Natural killer cell (primary cell): ENCODE results near the gene SCN5A. TPM values are rescaled to one million over a fixed set of nuclear protein-coding genes. Genes with fewer than 3 reads are reported as not detected.

ENCODE experiments used
- ATAC-seq, 3 donors: fragments of 150-1000 bp in 2 of 3; fragments of 200-7000 bp in 1 of 3; cut with Tn5 transposase; 1 replicate in 1 of 3; 2 replicates in 2 of 3; pipeline ENCODE4 v1.10.0; 2021; ENCODE audit warnings: mild to moderate bottlenecking in 2 of 3, moderate library complexity in 2 of 3
- DNase-seq, 2 donors: peaks; one replicate each; pipeline versions ENCODE4 v3.0.0 to v3.0.0-alpha.2; 2013 to 2021; ENCODE audit warnings: mixed read lengths in 1 of 2
- H3K27ac ChIP-seq: one replicate; pipeline ENCODE4 v1.5.1; 2013; ENCODE audit warnings: mild to moderate bottlenecking, low read length
- H3K27me3 ChIP-seq: one replicate; pipeline ENCODE4 v1.6.1; 2013; ENCODE audit warnings: low read length; ENCODE audit not compliant: control insufficient read depth, insufficient read depth
- H3K36me3 ChIP-seq: one replicate; pipeline ENCODE4 v1.6.1; 2013; ENCODE audit warnings: low read length; ENCODE audit not compliant: control insufficient read depth, insufficient read depth
- H3K4me1 ChIP-seq: one replicate; pipeline ENCODE4 v1.6.1; 2013; ENCODE audit warnings: low read length; ENCODE audit not compliant: control insufficient read depth, insufficient read depth
- H3K4me3 ChIP-seq: one replicate; pipeline ENCODE4 v1.5.1; 2013; ENCODE audit warnings: low read length
- H3K9me3 ChIP-seq: one replicate; pipeline ENCODE4 v1.6.1; 2013; ENCODE audit warnings: low read length; ENCODE audit not compliant: control insufficient read depth, insufficient read depth
- H3K27ac Mint-ChIP-seq, 2 donors: one replicate each; pipeline ENCODE4 v1.8.0; 2022; ENCODE audit warnings: mild to moderate bottlenecking in 2 of 2, mixed read lengths in 2 of 2, moderate library complexity in 1 of 2
- H3K27me3 Mint-ChIP-seq, 2 donors: one replicate each; pipeline ENCODE4 v1.8.0; 2022; ENCODE audit warnings: low read depth in 2 of 2, mixed read lengths in 2 of 2
- H3K36me3 Mint-ChIP-seq: one replicate; pipeline ENCODE4 v1.8.0; 2022; ENCODE audit warnings: mixed read lengths
- H3K4me1 Mint-ChIP-seq, 2 donors: one replicate each; pipeline ENCODE4 v1.8.0; 2022; ENCODE audit warnings: mixed read lengths in 2 of 2
- H3K4me3 Mint-ChIP-seq: one replicate; pipeline ENCODE4 v1.8.0; 2022; ENCODE audit warnings: mild to moderate bottlenecking, moderate library complexity, mixed read lengths
- H3K9me3 Mint-ChIP-seq, 2 donors: one replicate each; pipeline ENCODE4 v1.8.0; 2022; ENCODE audit warnings: mixed read lengths in 2 of 2
- WGBS: methylation state at CpG from one replicate; pipeline ENCODE4 v1.1.7; 2013; ENCODE audit warnings: missing lambda C conversion rate; ENCODE audit not compliant: insufficient coverage; 5-methylcytosine and 5-hydroxymethylcytosine counted together
- intact Hi-C: fragments of 100-400 bp; cut with micrococcal nuclease; formaldehyde crosslinking; loops from one replicate; pipeline ENCODE4 v1.14.2; 2022
- total RNA-seq, 4 donors: library from RNA; stranded (reverse); fragments of 120-200 nt in 1 of 4; gene quantifications; one replicate each; pipeline versions ENCODE4 v1.2.3 to v1.2.4, GENCODE V29; 2013 to 2022
- TF ChIP-seq, protein P1 (sequence below): fragments of 200-600 bp; IDR thresholded peaks from one replicate; pipeline ENCODE4 v1.8.0; 2022; ENCODE audit warnings: antibody characterized with exemption

The SCN5A gene
- total RNA-seq, 3 donors from 2014 or later (not counting 1 experiment from before 2014, with no cell fraction given), result 0.50 TPM; not detected in 2

DNA sequence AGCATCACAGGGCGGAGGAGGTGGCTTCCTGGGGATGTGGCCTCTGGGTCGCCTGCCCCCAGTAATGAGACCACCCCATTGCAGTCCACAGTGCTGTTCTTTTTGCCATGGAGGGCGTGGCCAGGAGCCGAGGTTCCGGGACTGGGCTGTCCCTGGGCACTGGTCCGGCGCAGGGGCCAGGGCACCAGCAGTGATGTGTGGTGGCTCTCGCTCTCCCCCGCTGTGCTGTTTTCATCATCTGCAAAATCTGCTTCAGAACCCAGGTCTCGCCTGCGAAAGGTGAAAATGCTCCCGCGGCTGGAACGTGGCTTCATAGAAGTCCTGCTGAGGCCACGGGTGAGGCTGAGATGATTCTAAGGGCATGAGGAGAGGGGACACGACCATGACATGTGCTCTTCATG lies 45.8 kb downstream of the SCN5A start:
- Histone ChIP-seq H3K36me3 (no peaks in the 10 kb centered on the region), H3K27me3 (no peaks in the 10 kb centered on the region), H3K4me1 (no peaks in the 10 kb centered on the region), H3K27ac (no peak overlapping the region), H3K4me3 (no peak overlapping the region), H3K9me3 (no peaks in the 10 kb centered on the region)
- intact Hi-C loops, result no loop called here
- no peak for ATAC-seq
- Mint-ChIP-seq H3K9me3 (no peaks in the 10 kb centered on the region), H3K4me3 (no peak overlapping the region), H3K27me3 (no peaks in the 10 kb centered on the region), H3K27ac (no peak overlapping the region), H3K36me3 (no peaks in the 10 kb centered on the region), H3K4me1 (no peaks in the 10 kb centered on the region)
- DNase-seq, result no peak
- TF ChIP-seq, protein P1, sequence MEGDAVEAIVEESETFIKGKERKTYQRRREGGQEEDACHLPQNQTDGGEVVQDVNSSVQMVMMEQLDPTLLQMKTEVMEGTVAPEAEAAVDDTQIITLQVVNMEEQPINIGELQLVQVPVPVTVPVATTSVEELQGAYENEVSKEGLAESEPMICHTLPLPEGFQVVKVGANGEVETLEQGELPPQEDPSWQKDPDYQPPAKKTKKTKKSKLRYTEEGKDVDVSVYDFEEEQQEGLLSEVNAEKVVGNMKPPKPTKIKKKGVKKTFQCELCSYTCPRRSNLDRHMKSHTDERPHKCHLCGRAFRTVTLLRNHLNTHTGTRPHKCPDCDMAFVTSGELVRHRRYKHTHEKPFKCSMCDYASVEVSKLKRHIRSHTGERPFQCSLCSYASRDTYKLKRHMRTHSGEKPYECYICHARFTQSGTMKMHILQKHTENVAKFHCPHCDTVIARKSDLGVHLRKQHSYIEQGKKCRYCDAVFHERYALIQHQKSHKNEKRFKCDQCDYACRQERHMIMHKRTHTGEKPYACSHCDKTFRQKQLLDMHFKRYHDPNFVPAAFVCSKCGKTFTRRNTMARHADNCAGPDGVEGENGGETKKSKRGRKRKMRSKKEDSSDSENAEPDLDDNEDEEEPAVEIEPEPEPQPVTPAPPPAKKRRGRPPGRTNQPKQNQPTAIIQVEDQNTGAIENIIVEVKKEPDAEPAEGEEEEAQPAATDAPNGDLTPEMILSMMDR, result no peak
- 91% methylated on average over 16 of the region's 16 CpGs for WGBS

DNA sequence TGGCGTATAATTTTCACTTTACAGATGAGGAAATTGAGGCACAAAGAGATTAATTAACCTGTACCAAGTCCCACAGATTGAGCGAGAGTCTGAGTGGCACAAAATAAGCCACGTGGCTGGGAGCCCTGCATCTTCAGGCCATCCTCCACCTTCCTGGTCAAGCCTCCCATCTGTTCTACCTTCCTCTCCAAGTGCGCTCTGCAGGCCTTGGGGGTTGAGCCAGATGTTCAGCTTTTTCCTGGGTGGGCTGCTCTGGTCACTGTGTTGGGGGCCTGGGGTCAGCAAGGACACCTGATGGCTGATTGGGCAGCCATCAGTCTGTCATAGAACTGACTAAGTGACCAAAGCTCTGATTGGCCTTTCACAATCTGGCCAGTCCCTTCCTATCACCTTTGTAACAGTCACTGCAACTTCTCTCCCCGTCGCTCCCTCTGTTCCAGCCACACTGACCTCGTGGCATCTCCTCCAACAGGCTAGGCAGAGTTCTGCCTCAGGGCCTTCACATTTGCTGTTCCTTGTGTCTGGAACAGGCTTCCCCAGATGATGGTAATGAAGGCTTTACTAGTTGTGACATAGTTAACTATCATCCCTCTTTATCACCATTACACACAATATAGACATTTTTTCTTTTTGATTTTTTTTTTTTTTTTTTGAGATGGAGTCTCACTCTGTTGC lies 46.8 kb downstream of the SCN5A start:
- TF ChIP-seq, protein P1, result no peak
- Histone ChIP-seq H3K9me3 (no peaks in the 10 kb centered on the region), H3K4me1 (no peaks in the 10 kb centered on the region), H3K27me3 (no peaks in the 10 kb centered on the region), H3K36me3 (no peaks in the 10 kb centered on the region), H3K4me3 (no peak overlapping the region), H3K27ac (no peak overlapping the region)
- H3K27ac Mint-ChIP-seq, result no peak overlapping the region
- DNase-seq (no peak), ATAC-seq (no peak)
- no peak overlapping the region for H3K4me3 Mint-ChIP-seq
- peaks cover 2 to 9% of the 10 kb centered on the region in 2 donors for H3K27me3 Mint-ChIP-seq
- H3K36me3 Mint-ChIP-seq, result no peaks in the 10 kb centered on the region
- H3K4me1 Mint-ChIP-seq, result no peaks in the 10 kb centered on the region
- no peaks in the 10 kb centered on the region for H3K9me3 Mint-ChIP-seq
- WGBS, result 76% methylated on average over 7 of the region's 7 CpGs
- intact Hi-C loops, result no loop called here

DNA sequence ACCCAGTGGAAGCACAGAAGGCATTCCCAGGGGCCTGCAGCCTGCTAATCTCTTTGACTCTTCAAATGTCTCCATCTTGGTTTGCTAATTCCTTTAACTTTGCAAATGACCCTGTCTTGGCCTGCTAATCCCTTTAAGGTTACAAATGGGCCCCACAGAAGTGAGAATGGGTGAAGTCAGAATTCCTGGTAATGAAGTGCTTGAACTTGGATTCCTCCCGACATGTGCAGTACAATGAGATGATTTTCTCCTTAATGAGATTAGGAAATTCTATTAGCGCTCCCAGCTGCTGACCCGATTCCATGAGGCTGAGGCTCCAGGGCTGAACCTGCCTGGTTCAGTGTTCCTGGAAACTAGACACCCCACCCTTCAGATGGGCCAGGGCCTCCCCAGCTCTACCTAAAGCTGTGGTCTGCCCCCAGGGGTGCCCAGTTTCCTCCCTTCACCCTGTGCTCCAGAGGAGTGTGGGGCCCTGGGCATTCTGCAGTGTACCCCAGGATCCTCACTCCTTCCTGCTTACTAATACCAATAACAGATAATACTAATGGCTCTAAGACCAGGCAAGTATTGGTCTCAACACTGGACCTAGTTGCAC lies 47.4 kb downstream of the SCN5A start:
- Histone ChIP-seq H3K4me3 (no peak overlapping the region), H3K27ac (no peak overlapping the region), H3K9me3 (no peaks in the 10 kb centered on the region), H3K36me3 (no peaks in the 10 kb centered on the region), H3K4me1 (no peaks in the 10 kb centered on the region), H3K27me3 (no peaks in the 10 kb centered on the region)
- DNase-seq, result no peak
- TF ChIP-seq, protein P1, result no peak
- H3K4me3 Mint-ChIP-seq, result no peak overlapping the region
- no peak for ATAC-seq
- no peaks in the 10 kb centered on the region for H3K9me3 Mint-ChIP-seq
- H3K27ac Mint-ChIP-seq, result no peak overlapping the region
- peaks cover 9 to 14% of the 10 kb centered on the region in 2 donors for H3K27me3 Mint-ChIP-seq
- whole genome bisulfite sequencing, result 100% methylated on average over 3 of the region's 3 CpGs
- H3K4me1 Mint-ChIP-seq, result no peaks in the 10 kb centered on the region
- intact Hi-C loops, result no loop called here
- H3K36me3 Mint-ChIP-seq, result no peaks in the 10 kb centered on the region
